Panc1 (cell line): ENCODE data around the gene STPG3.

Experiments used
- POLR2AphosphoS5 ChIP-seq: IDR thresholded peaks from 2 replicates; pipeline ENCODE4 v1.6.1; 2012; ENCODE audit warnings: mild to moderate bottlenecking, low read depth, low read length, moderate library complexity
- SIN3A ChIP-seq: IDR thresholded peaks from 2 replicates; pipeline ENCODE4 v1.6.1; 2012; ENCODE audit warnings: low read depth, mild to moderate bottlenecking, low read length, moderate library complexity, borderline replicate concordance; ENCODE audit not compliant: insufficient read depth
- TCF7L2 ChIP-seq: IDR thresholded peaks from 2 replicates; pipeline ENCODE4 v1.6.1; 2011; ENCODE audit warnings: mild to moderate bottlenecking, low read depth, low read length, inconsistent platforms
- TF ChIP-seq, protein P1 (sequence below): fragments of 450-650 bp; IDR thresholded peaks from 2 replicates; pipeline ENCODE4 v1.5.1; 2017; ENCODE audit warnings: mild to moderate bottlenecking
- TF ChIP-seq, protein P2 (sequence below), 2 experiments: IDR thresholded peaks; 2 replicates each; pipeline ENCODE4 v1.6.1; 2011 to 2012; ENCODE audit warnings: low read depth in 2 of 2, control low read depth in 1 of 2, low read length in 1 of 2, mild to moderate bottlenecking in 1 of 2, moderate library complexity in 1 of 2; ENCODE audit not compliant: insufficient read depth in 1 of 2

DNA sequence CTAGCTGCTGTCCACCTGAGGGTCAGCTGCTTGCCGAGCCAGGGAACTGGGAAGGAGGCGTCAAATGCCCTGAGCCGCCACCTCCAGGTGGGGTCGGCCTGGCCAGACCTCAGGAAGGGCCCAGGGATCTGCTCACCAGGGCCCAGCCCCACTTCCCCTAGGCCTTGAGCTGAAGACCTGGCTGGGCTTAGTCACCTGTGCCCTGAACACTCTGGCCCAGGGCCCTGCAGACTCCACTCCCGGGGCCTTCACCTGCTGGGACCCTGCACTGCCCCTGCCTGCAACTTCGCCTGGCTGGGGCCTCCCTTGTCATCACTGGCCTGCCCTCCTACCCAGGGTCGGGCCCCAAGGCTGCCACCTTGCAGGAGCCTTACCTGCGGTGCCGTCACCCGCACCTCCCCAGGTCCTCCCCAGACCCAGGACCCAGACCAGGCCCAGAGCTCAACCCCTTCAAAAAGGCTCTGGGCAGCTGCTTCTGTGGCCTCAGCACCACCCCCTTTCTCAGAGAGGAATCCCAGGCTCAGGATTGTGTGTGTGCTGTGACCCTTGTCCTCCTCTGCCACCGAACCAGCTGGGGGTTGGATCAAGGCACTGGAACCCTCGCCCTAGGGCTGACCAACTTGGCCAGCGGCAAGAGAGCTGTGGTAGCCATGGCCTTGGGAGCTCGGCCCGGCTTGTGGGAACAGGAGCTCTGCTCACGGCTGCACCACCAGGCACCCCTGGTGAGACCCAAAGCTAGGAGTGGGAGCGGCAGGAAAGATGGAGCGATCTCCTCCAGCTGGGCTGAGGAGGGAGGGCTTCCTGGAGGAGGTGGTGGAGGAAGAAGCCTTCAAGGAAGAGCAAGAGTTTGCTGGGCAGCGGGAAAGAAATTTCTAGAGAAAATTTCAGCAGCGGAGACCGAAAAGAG, 2.9 kb downstream of the STPG3 start:
- TF ChIP-seq, protein P1, sequence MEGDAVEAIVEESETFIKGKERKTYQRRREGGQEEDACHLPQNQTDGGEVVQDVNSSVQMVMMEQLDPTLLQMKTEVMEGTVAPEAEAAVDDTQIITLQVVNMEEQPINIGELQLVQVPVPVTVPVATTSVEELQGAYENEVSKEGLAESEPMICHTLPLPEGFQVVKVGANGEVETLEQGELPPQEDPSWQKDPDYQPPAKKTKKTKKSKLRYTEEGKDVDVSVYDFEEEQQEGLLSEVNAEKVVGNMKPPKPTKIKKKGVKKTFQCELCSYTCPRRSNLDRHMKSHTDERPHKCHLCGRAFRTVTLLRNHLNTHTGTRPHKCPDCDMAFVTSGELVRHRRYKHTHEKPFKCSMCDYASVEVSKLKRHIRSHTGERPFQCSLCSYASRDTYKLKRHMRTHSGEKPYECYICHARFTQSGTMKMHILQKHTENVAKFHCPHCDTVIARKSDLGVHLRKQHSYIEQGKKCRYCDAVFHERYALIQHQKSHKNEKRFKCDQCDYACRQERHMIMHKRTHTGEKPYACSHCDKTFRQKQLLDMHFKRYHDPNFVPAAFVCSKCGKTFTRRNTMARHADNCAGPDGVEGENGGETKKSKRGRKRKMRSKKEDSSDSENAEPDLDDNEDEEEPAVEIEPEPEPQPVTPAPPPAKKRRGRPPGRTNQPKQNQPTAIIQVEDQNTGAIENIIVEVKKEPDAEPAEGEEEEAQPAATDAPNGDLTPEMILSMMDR, result no peak
- TF ChIP-seq TCF7L2, result no peak
- TF ChIP-seq, protein P2, sequence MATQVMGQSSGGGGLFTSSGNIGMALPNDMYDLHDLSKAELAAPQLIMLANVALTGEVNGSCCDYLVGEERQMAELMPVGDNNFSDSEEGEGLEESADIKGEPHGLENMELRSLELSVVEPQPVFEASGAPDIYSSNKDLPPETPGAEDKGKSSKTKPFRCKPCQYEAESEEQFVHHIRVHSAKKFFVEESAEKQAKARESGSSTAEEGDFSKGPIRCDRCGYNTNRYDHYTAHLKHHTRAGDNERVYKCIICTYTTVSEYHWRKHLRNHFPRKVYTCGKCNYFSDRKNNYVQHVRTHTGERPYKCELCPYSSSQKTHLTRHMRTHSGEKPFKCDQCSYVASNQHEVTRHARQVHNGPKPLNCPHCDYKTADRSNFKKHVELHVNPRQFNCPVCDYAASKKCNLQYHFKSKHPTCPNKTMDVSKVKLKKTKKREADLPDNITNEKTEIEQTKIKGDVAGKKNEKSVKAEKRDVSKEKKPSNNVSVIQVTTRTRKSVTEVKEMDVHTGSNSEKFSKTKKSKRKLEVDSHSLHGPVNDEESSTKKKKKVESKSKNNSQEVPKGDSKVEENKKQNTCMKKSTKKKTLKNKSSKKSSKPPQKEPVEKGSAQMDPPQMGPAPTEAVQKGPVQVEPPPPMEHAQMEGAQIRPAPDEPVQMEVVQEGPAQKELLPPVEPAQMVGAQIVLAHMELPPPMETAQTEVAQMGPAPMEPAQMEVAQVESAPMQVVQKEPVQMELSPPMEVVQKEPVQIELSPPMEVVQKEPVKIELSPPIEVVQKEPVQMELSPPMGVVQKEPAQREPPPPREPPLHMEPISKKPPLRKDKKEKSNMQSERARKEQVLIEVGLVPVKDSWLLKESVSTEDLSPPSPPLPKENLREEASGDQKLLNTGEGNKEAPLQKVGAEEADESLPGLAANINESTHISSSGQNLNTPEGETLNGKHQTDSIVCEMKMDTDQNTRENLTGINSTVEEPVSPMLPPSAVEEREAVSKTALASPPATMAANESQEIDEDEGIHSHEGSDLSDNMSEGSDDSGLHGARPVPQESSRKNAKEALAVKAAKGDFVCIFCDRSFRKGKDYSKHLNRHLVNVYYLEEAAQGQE (IDR thresholded peaks at IDR 0.05; ENCODE audit: insufficient read depth in 1 of 2, low read depth in 2 of 2, low read length in 1 of 2), result no peak
- no peak for TF ChIP-seq POLR2AphosphoS5
- TF ChIP-seq SIN3A, result no peak
